BLaER1 treated with 17β-estradiol and CSF1 and Interleukin-3, amounts not matched to agents 10 nM and 100 nM (cell line): ENCODE measurements around the gene TBC1D8.

Experiments
- H3K27ac ChIP-seq, 11 experiments: shearing (Covaris generic); formaldehyde crosslinking; 2 replicates each; pipeline ENCODE4 v1.8.1; 2022
- H3K27me3 ChIP-seq, 11 experiments: shearing (Covaris generic); formaldehyde crosslinking; 2 replicates each; pipeline ENCODE4 v1.8.1; 2022
- H3K36me3 ChIP-seq, 11 experiments: shearing (Covaris generic); formaldehyde crosslinking; 2 replicates each; pipeline ENCODE4 v1.8.1; 2022
- H3K4me1 ChIP-seq, 10 experiments: shearing (Covaris generic); formaldehyde crosslinking; 2 replicates each; pipeline ENCODE4 v1.8.1; 2022
- H3K4me2 ChIP-seq, 11 experiments: shearing (Covaris generic); formaldehyde crosslinking; 2 replicates each; pipeline ENCODE4 v1.8.1; 2022
- H3K4me3 ChIP-seq, 10 experiments: shearing (Covaris generic); formaldehyde crosslinking; 2 replicates each; pipeline ENCODE4 v1.8.1; 2022
- H3K9ac ChIP-seq, 11 experiments: shearing (Covaris generic); formaldehyde crosslinking; 2 replicates each; pipeline ENCODE4 v1.8.1; 2022
- H3K9me3 ChIP-seq, 11 experiments: shearing (Covaris generic); formaldehyde crosslinking; replicated peaks in 1 of 11; 2 replicates each; pipeline ENCODE4 v1.8.1; 2022
- H4K20me1 ChIP-seq, 11 experiments: shearing (Covaris generic); formaldehyde crosslinking; 2 replicates each; pipeline ENCODE4 v1.8.1; 2022
- Cebpa-rat ChIP-seq, 11 experiments: shearing (Covaris generic); IDR thresholded peaks; 2 replicates each; pipeline ENCODE4 v1.8.1; 2022

TBC1D8 gene

DNA sequence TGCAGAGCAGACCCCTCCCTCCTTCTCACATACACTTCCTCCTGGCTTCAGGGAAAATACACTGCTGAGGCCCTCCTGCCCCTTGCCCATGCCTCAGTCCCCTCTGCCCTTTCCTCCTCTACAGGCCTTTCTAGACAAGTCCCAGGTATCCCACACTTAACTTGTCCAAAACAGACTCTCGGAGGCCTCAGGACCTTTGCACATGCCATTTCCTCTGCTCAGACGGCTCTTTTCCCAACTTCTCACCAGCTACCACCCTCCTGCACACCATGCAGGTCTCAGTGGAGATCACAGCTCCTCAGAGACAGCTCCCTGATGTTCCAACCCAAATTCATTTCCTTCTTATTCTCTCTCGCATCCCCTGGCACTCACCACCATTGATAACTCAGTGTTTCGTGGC lies 11.7 kb downstream of the TBC1D8 start:
- Histone ChIP-seq H3K4me3 (no peak overlapping the region), H3K4me2 (no peak overlapping the region)

DNA sequence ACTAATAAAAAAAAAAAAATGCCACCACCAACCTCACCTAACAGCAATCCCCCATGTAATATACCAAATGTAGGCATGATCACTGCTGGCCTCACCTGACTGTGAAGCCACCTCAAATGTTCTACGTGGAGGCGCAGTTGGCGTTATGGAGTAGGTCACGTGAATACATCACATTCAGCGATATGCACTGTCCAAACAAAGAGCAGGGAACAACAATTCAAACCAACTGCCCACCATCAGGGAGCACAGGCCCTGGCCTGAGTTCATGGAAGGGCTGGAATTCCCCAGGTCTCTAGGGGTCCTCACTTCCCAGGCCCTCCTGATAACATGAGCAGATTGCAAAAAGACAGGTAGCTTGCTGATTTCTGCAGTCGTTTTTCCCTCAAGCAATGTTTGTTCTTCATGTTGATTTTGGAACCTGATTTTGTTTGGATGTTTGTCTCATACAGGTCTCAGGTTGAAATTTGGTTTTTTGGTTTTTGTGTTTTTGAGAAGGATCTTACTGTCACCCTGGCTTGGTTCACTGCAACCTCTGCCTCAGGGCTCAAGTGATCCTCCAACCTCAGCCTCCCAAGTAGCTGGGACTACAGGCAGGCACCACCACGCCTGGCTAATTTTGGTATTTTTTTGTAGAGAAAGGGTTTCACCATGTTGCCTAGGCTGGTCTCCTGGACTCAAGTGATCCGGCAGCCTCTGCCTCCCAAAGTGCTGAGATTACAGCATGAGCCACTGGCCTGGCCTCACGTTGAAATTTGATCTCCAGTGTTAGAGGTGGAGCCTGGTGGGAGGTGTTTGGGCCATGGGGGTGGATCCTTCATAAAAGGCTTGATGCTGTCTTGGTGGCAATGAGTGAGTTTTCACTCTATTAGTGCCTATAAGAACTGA lies 15.5 kb downstream of the TBC1D8 start:
- Histone ChIP-seq H3K4me2 (no peak overlapping the region; a peak in 1 of 22 replicates), H3K27ac (no peak overlapping the region), H4K20me1 (peaks cover 0 to 97% (median 0%) of the 10 kb centered on the region in 11 experiments; a peak in 7 of 22 replicates), H3K27me3 (no peaks in the 10 kb centered on the region), H3K4me1 (peaks cover 0 to 27% (median 4%) of the 10 kb centered on the region in 10 experiments; a peak in 10 of 20 replicates), H3K9me3 (peaks cover 0 to 12% (median 0%) of the 10 kb centered on the region in 11 experiments; a peak in 2 of 22 replicates), H3K4me3 (no peak overlapping the region), H3K9ac (no peak overlapping the region), H3K36me3 (peaks cover 0 to 11% (median 0%) of the 10 kb centered on the region in 11 experiments; a peak in 1 of 22 replicates)
- TF ChIP-seq Cebpa-rat (IDR thresholded peaks at IDR 0.05), result no peak

More for the DNA sequence above, 11.7 kb downstream of the TBC1D8 start:
- no peak for TF ChIP-seq Cebpa-rat (IDR thresholded peaks at IDR 0.05)
- peaks cover 0 to 99% (median 0%) of the 10 kb centered on the region in 11 experiments; a peak in 7 of 22 replicates for H4K20me1 ChIP-seq
- H3K27ac ChIP-seq, result no peak overlapping the region
- no peaks in the 10 kb centered on the region for H3K27me3 ChIP-seq
- H3K4me1 ChIP-seq, result peaks cover 0 to 15% (median 0%) of the 10 kb centered on the region in 10 experiments; a peak in 6 of 20 replicates
- H3K9me3 ChIP-seq, result peaks cover 0 to 12% (median 0%) of the 10 kb centered on the region in 11 experiments; a peak in 2 of 22 replicates
- no peak overlapping the region for H3K9ac ChIP-seq
- peaks cover 0 to 26% (median 0%) of the 10 kb centered on the region in 11 experiments; a peak in 2 of 22 replicates for H3K36me3 ChIP-seq

DNA sequence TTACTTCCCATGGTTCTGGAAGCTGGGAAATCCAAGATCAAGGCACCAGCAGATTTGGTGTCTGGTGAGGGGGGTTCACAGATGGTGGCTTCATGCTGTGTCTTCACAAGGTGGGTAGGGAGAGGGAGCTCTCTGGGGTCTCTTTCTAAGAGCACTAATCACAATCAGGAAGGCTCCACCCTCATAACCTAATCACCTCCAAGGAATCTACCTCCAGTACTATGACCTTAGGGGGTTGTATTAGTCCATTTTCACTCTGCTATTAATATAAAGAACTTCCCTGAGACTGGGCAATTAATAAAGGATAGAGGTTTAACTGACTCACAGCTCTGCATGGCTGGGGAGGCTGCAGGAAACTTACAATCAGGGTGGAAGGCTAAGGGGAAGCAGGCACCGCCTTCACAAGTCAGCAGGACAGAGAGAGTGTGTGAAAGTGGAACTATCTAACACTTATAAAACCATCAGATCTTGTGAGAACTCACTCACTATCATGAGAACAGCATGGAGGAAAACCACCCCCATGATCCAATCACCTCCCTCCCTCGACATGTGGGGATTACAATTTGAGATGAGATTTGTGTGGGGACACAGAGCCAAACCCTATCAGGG lies 17.6 kb downstream of the TBC1D8 start:
- peaks cover 0 to 27% (median 4%) of the 10 kb centered on the region in 10 experiments; a peak in 10 of 20 replicates for H3K4me1 ChIP-seq
- 0 out of 22 replicates have a peak overlapping the region, but pooled peaks of 1 of the 11 experiments have one; percentile 12 for H3K27ac ChIP-seq
- TF ChIP-seq Cebpa-rat (IDR thresholded peaks at IDR 0.05), result no peak
- H3K9me3 ChIP-seq, result peaks cover 0 to 12% (median 0%) of the 10 kb centered on the region in 11 experiments; a peak in 1 of 22 replicates
- peak overlapping the region in 5 of 11 experiments; percentile 7 to 71 (median 47); a peak in 8 of 22 replicates for H3K4me2 ChIP-seq
- no peak overlapping the region for H3K4me3 ChIP-seq
- no peak overlapping the region for H3K9ac ChIP-seq
- no peaks in the 10 kb centered on the region for H3K27me3 ChIP-seq
- H4K20me1 ChIP-seq, result peaks cover 0 to 97% (median 0%) of the 10 kb centered on the region in 11 experiments; a peak in 8 of 22 replicates
- H3K36me3 ChIP-seq, result peaks cover 0 to 17% (median 0%) of the 10 kb centered on the region in 11 experiments; a peak in 2 of 22 replicates

DNA sequence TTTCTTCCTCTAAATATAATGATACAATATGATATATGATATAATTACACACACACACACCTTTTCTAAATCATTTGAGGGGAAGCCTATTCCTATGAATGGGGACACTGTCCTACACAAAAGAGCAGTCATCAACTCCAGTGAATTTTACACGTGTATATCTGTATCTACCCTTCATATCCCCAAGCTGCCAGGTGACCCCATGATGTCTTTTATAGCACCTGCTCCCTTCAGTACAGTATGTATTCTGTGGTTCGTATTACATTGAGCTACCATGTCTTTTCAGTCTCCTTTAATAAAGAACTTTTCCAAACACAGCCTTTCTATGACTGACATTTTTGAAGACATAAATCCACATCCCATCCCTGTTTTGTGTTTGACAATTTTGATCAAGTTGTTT lies 19.0 kb downstream of the TBC1D8 start:
- Histone ChIP-seq H3K4me1 (peaks cover 0 to 32% (median 4%) of the 10 kb centered on the region in 10 experiments; a peak in 10 of 20 replicates), H4K20me1 (peaks cover 0 to 97% (median 0%) of the 10 kb centered on the region in 11 experiments; a peak in 8 of 22 replicates), H3K36me3 (peaks cover 0 to 17% (median 0%) of the 10 kb centered on the region in 11 experiments; a peak in 2 of 22 replicates), H3K4me2 (no peak overlapping the region), H3K9me3 (peaks cover 0 to 5% (median 0%) of the 10 kb centered on the region in 11 experiments; a peak in 1 of 22 replicates), H3K4me3 (no peak overlapping the region), H3K9ac (no peak overlapping the region), H3K27ac (no peak overlapping the region), H3K27me3 (no peaks in the 10 kb centered on the region)
- TF ChIP-seq Cebpa-rat (IDR thresholded peaks at IDR 0.05), result no peak

DNA sequence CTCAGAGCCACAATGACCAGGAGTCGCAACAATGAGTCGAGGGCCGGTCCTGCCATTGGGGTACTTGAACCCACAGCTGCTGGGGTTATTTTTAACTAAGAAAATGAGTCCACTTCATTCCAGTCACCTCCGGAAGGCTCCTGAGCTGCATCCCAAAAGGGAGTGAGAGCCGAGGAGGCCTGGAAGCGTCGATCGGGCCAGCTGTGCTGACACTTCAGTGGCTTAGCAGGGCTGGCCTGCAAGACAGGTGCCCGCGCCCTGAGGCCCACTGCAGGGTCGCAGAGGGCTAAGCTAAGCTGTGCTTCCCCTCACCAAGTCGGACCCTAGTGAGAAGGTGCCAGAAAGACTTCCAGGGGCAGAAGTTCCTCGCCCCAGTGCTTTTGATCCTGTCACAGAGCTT lies 21.1 kb downstream of the TBC1D8 start:
- Histone ChIP-seq H3K27me3 (no peaks in the 10 kb centered on the region), H3K4me3 (no peak overlapping the region), H3K36me3 (peaks cover 0 to 6% (median 0%) of the 10 kb centered on the region in 11 experiments; a peak in 2 of 22 replicates), H3K4me1 (peaks cover 10 to 48% (median 18%) of the 10 kb centered on the region in 10 experiments), H3K9ac (no peak overlapping the region), H3K27ac (no peak overlapping the region), H3K4me2 (no peak overlapping the region), H4K20me1 (peaks cover 0 to 97% (median 0%) of the 10 kb centered on the region in 11 experiments; a peak in 8 of 22 replicates), H3K9me3 (no peaks in the 10 kb centered on the region)
- no peak for TF ChIP-seq Cebpa-rat (IDR thresholded peaks at IDR 0.05)

DNA sequence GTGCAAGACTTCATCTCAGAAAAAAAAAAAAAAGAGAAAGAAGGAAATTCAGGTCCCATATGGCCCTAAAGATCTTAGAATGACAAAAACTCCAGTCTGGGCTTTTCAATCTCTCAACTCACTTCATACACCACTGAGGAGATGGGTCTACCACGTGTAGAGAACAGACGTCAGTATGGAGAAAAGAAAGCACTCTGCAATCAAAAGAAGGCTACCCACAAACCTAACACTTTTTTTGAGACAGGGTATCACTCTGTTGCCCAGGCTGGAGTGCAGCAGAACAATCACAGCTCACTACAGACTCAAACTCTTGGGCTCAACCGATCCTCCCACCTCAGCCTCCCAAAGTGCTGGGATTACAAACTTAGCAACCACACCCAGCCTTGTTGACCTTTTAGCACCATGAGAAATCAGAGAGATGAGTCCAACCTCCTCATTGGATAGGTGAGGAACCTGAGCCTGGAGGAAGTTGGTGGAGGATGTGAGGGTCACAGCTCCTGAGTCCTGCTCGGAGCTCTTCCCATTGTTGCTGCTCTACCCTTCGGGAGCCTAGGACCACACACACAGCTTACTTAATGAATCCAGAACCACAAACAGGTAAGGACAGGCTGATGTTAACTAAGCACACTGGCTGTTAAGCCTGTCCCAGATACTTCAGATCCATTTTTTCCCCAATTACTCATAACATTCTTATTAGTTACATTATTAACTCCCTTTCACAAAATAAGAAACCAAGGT lies 23.7 kb downstream of the TBC1D8 start:
- Histone ChIP-seq H3K4me3 (no peak overlapping the region), H4K20me1 (peaks cover 0 to 100% (median 0%) of the 10 kb centered on the region in 11 experiments; a peak in 7 of 22 replicates), H3K9me3 (no peaks in the 10 kb centered on the region), H3K4me2 (peak overlapping the region in 1 of 11 experiments; percentile 7; a peak in 1 of 22 replicates), H3K27me3 (no peaks in the 10 kb centered on the region), H3K9ac (no peak overlapping the region), H3K36me3 (peaks cover 0 to 19% (median 0%) of the 10 kb centered on the region in 11 experiments; a peak in 3 of 22 replicates), H3K27ac (no peak overlapping the region), H3K4me1 (peaks cover 16 to 46% (median 29%) of the 10 kb centered on the region in 10 experiments)
- TF ChIP-seq Cebpa-rat (IDR thresholded peaks at IDR 0.05), result no peak

DNA sequence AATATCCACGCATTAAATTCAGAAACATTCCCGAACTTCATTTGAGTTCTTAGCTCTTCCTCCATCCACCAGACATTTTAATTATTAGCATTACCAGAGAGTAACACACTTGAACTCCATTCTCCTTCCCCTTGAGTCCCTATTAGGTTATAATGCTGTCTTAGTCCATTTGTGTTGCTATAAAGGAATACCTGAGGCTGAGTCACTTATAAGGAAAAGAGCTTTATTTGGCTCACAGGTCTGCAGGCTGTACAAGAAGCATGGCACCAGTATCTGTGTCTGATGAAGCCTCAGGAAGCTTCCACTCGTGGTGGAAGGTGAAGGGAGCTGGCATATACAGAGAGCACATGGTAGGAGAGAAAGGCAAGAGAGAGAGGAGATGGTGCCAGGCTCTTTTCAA lies 25.4 kb downstream of the TBC1D8 start:
- Histone ChIP-seq H3K27ac (peak overlapping the region in 2 of 11 experiments; percentile 4 to 38; a peak in 1 of 22 replicates), H3K36me3 (peaks cover 0 to 19% (median 0%) of the 10 kb centered on the region in 11 experiments; a peak in 3 of 22 replicates), H3K27me3 (no peaks in the 10 kb centered on the region), H3K9me3 (no peaks in the 10 kb centered on the region), H3K4me3 (no peak overlapping the region), H3K4me1 (peaks cover 16 to 52% (median 29%) of the 10 kb centered on the region in 10 experiments), H3K4me2 (peak overlapping the region; percentile 53 to 90 (median 71)), H4K20me1 (peaks cover 0 to 98% (median 0%) of the 10 kb centered on the region in 11 experiments; a peak in 7 of 22 replicates), H3K9ac (peak overlapping the region in 1 of 11 experiments; percentile 32; a peak in 1 of 22 replicates)
- TF ChIP-seq Cebpa-rat (IDR thresholded peaks at IDR 0.05), result no peak

DNA sequence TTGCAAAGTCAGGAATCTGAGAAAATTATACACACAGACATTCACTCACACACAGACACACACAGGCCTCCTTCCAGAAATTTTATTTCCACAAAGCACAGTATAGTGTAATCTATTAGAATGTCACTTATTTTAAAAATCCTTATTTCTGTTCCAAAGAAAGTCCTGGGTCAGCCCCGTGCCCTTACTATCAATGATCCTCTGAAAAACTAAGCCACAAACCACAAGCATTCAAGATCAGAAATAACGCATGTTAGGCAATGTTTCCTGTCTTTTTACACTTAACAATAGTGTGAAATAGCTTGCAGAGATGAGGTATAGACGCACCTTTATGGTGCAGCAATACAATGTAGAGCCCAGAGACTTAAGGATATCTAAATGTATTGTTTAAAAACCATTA lies 25.8 kb downstream of the TBC1D8 start:
- peaks cover 0 to 19% (median 0%) of the 10 kb centered on the region in 11 experiments; a peak in 3 of 22 replicates for H3K36me3 ChIP-seq
- peak overlapping the region in 1 of 10 experiments; percentile 4; a peak in 1 of 20 replicates for H3K4me3 ChIP-seq
- no peaks in the 10 kb centered on the region for H3K9me3 ChIP-seq
- peak overlapping the region in 7 of 11 experiments; percentile 4 to 31 (median 15); a peak in 8 of 22 replicates for H3K27ac ChIP-seq
- peak overlapping the region; percentile 53 to 90 (median 71) for H3K4me2 ChIP-seq
- peak overlapping the region in 5 of 11 experiments; percentile 1 to 32 (median 12); a peak in 4 of 22 replicates for H3K9ac ChIP-seq
- no peaks in the 10 kb centered on the region for H3K27me3 ChIP-seq
- peak in 2 of 11 experiments; percentile 53 to 59; a peak in 3 of 22 replicates for TF ChIP-seq Cebpa-rat (IDR thresholded peaks at IDR 0.05)
- H3K4me1 ChIP-seq, result peaks cover 16 to 57% (median 29%) of the 10 kb centered on the region in 10 experiments
- H4K20me1 ChIP-seq, result peaks cover 0 to 98% (median 0%) of the 10 kb centered on the region in 11 experiments; a peak in 7 of 22 replicates
